C4-2B (cell line): Measurements from ENCODE around the gene MPP2.

ENCODE experiments used
- ZFX ChIP-seq: fragments of 450-650 bp; IDR thresholded peaks from 2 replicates; pipeline ENCODE4 v1.6.1; 2017
- TF ChIP-seq, protein P1 (sequence below): fragments of 450-650 bp; conservative IDR thresholded peaks from 2 replicates; pipeline ENCODE4 v1.5.1; 2017; ENCODE audit warnings: mild to moderate bottlenecking

DNA sequence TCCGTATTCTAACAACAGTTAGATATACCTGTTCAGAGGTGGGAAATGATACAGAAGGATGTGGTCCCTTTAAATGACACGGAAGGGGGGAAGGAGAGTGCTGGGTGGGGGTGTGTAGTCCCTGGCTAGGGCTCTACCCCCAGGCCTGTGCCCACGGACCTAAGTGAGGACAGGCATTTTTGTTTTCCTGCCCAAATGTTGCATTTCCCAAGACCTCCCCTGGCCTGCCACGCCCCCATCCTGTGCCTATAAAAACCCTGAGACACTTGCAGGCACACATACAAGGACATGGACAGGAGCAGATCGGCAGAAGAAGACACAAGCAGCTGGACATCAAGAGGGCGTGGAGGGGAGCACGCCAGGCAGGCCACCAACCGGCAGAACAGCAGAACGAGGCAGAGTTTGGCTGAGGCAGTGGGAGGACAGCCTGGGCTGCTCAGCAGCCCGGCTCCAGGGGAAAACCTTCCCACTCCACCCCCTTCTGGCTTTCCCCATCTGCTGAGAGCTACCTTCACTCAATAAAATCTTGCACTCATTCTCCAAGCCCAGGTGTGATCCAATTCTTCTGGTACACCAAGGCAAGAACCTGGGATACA is 13.3 kb upstream of the MPP2 start:
- TF ChIP-seq, protein P1, sequence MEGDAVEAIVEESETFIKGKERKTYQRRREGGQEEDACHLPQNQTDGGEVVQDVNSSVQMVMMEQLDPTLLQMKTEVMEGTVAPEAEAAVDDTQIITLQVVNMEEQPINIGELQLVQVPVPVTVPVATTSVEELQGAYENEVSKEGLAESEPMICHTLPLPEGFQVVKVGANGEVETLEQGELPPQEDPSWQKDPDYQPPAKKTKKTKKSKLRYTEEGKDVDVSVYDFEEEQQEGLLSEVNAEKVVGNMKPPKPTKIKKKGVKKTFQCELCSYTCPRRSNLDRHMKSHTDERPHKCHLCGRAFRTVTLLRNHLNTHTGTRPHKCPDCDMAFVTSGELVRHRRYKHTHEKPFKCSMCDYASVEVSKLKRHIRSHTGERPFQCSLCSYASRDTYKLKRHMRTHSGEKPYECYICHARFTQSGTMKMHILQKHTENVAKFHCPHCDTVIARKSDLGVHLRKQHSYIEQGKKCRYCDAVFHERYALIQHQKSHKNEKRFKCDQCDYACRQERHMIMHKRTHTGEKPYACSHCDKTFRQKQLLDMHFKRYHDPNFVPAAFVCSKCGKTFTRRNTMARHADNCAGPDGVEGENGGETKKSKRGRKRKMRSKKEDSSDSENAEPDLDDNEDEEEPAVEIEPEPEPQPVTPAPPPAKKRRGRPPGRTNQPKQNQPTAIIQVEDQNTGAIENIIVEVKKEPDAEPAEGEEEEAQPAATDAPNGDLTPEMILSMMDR = no peak
- no peak for TF ChIP-seq ZFX
